ENCODE results near the gene SH3BP2.
"Not testable (repeated sequence)": the region's sequence is repeated elsewhere in the genome, so short reads cannot be mapped to it uniquely, and the experiment has no call there.

The SH3BP2 gene

GRCh38 chr4:2792711-2793585, at the start of gene SH3BP2:
SH3BP2 (plus strand) TSS chr4:2793085; CDS start chr4:2820618, 27,533 bp downstream.
- peak; percentile 84 for DNase-seq

GRCh38 chr4:2743518-2744445, 49.1 kb upstream of the SH3BP2 start:
- DNase-seq = no peak

- no peak for DNase-seq
These were observed 48.2 kb upstream of the SH3BP2 start for GRCh38 chr4:2744576-2745270.

DNA sequence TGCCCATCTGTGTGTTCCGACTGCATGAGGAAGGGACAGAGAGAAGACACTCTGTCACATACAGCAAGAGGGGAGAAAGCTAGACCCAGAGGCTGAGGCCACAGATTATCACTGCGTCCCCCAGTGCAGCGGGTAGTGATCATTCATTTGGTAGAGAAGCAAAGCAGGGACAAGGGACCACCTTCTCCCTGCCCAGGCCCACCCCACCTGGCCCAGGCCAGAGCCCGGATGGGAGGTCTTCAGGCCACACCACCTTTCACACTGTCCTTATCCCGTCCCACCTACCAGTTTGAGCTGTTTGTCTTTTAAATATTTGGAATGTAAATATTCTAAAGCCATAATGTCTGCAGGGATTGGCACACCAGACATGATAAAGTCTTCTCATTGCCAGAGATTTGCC, 47.4 kb upstream of the SH3BP2 start:
- no peak for DNase-seq

- peak; percentile 98 for DNase-seq
These were observed 46.7 kb upstream of the SH3BP2 start for GRCh38 chr4:2745981-2746806.

GRCh38 chr4:2746891-2747695, 45.8 kb upstream of the SH3BP2 start:
- DNase-seq = peak; percentile 32

- no peak for DNase-seq
These were observed 41.9 kb upstream of the SH3BP2 start for GRCh38 chr4:2750719-2751605.

- DNase-seq = no peak
These were observed 39.4 kb upstream of the SH3BP2 start for GRCh38 chr4:2753436-2753835.

DNA sequence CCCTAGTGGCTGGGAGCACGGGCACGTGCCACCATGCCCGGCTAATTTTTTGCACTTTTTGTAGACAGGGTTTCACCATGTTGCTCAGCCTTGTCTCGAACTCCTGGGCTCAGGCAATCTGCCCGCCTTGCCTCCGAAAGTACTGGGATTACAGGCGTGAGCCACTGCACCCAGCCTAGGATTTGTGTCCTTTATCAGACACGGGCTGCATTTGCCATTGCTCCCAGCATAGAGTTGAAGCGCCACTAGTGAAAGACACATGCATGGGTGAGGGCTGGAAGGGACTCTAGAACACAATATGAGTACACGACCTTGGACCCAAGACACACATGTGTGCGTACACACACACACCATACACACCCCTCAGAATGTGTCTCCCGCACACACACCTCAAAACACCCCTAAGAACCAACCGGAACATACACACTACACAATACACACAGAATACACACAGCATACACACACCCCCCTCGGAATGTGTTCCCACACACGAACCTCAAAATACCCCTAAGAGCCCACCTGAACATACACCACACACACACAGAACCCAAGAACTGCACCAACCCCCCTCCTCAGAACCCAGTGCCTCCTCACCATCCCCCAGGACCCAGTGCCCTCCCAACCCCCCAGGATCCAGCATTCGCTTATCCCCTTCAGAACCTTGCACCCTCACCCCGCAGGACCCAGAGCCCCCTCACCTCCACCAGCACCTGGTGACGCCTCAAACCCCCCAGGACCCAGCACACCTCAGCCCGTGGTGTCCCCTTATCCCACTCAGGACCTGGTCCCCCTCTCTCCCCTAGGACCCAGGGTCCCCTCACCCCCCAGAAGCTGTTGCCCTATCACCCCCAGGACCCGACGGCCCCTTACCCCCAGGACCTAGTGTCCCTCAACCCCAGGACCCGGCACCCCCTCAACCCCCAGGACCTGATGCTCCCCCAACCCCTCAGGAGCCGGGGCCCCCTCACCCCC, 37.8 kb upstream of the SH3BP2 start:
- DNase-seq = no peak

DNA sequence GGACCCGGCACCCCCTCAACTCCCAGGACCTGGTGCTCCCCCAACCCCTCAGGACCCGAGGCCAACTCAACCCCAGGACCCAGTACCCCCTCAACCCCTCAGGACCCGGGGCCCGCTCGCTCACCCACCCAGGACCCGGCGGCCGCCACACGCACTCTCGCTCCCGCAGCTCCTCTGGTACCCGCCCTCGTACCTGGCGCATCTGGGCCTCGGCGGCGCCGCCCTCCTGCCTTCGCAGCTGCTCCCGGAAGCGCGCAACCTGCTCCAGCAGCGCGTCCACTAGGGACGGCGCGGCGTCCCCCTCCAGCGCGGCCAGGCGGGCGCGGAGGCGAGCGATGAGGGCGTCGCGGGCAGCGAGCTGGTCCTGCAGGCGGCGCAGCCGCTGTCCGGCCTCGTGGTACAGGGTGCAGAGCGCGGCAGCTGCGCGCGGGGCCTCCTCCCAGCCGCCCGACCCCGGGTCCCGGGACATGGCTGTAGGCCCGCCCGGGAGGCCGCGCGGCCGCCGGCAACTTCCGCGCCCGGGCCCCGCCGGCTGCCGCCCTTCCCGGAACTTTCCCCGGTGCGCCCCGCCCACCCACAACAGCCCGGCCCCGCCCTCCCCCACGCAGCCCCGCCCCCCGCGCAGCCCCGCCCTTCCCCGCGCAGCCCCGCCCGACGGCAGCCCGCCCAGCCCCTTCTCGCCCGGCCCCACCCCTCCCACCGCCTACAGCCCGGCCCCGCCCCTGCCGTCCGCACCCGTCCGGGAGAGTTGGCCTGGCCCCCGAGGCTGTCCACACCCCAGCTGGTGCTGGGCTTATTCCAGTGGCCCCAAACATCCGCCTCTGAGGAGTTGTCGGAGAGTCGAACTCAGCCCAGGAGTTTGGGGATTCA, 36.8 kb upstream of the SH3BP2 start, which contains the start of gene TNIP2:
Gene TNIP2, minus strand, starts transcription at position 516 of the 870 bp plus-strand sequence. Its CDS starts 47 bp downstream, at position 469.
- peak; percentile 83 for DNase-seq

DNA sequence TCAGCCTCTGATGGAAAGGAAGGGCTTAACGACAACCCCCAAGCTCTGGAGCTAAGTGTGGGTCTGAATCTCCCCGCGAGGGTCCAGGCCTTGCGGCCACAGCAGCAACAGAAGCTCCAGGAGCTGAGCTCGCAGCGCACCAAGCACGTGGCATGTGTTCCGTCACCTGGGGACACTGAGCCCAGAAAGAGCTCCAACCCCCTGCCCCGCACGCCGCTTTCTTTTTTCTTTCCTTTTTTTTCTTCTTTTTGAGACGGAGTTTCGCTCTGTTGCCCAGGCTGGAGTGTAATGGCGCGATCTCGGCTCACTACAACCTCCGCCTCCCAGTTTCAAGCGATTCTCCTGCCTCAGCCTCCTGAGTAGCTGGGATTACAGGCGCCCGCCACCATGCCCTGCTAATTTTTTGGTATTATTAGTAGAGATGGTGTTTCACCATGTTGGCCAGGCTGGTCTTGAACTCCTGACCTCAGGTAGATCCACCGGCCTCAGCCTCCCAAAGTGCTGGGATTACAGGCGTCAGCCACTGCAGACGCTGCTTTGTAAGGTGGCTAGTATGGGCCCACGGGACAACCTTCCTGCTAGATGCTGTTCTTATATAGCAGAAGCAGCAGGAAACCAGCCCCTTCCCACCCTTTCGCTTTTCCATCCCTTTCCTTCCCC, 36.1 kb upstream of the SH3BP2 start:
- no peak for DNase-seq

DNA sequence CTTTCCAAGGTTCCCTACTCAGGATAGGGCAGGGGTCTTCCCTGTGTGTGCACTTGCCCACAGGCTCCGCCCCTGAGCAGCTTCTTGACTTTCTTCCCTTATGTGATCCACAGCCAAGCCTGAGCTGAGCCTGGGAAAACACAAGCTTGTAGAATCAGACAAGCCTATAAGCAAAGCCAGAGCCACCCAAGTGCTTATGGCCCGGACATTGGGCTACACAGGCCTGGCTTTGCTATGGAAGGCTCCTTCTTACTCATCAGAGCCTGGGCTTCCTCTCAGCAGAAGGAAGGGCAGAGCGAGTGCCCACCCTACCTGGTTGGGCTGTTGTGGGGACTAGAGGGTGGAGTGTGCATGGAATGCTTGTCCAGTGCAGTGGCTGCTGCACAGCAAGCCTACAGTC, 35.5 kb upstream of the SH3BP2 start:
- DNase-seq = no peak

GRCh38 chr4:2761035-2761923, 31.6 kb upstream of the SH3BP2 start:
- DNase-seq = peak; percentile 26

- DNase-seq = no peak
These were observed 30.8 kb upstream of the SH3BP2 start for GRCh38 chr4:2762048-2762447.

- DNase-seq = not testable (repeated sequence)
These were observed 30.2 kb upstream of the SH3BP2 start for GRCh38 chr4:2762486-2763370.
